ENCODE results near the gene FRMPD4.

The FRMPD4 gene

DNA sequence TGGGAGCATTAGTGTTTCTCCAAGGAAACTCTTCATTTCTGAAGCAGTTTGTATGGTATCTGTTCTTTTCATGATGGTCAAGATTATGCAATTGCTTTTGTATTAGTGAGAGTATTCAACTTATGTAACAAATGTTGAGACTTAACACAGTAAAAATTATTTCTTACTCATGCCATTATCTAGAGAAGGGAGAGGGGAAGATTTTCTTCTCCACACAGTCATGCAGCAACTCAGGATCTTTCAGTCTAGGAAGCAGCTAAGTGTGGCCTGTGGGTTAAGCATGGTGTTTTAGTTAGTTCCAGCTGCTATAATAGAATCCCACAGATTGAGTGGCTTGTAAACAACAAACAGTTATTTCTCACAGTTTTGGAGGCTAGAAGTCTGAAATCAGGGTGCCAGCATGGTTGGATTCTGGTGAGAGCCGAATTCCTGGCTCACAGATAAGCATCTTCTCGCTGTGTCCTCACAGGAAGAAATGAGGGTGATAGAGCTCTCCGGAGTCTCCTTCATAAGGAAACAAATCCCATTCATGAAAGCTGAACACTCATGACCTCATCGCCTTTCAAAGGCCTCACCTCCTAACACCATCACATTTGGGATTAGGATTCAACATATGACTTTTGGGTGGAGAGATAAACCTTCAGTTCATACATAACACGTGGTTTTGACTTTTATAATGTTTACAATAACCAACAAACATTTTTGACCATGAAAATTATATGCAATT is 101.2 kb downstream of the FRMPD4 start:
- H3K9ac ChIP-seq, result no peak overlapping the region
- no peaks in the 10 kb centered on the region for H3K9me3 ChIP-seq (ENCODE audit: control insufficient read depth, low read length)
- no peaks in the 10 kb centered on the region for H3K4me1 ChIP-seq
- no peaks in the 10 kb centered on the region for H3K27me3 ChIP-seq (ENCODE audit: control insufficient read depth, insufficient read depth, low read length)
- H3K36me3 ChIP-seq (ENCODE audit: control insufficient read depth, insufficient read depth, low read length), result no peaks in the 10 kb centered on the region
- H3K79me2 ChIP-seq, result no peaks in the 10 kb centered on the region
- no peak overlapping the region for H3K4me2 ChIP-seq (ENCODE audit: low read length)
- TF ChIP-seq, protein P1, sequence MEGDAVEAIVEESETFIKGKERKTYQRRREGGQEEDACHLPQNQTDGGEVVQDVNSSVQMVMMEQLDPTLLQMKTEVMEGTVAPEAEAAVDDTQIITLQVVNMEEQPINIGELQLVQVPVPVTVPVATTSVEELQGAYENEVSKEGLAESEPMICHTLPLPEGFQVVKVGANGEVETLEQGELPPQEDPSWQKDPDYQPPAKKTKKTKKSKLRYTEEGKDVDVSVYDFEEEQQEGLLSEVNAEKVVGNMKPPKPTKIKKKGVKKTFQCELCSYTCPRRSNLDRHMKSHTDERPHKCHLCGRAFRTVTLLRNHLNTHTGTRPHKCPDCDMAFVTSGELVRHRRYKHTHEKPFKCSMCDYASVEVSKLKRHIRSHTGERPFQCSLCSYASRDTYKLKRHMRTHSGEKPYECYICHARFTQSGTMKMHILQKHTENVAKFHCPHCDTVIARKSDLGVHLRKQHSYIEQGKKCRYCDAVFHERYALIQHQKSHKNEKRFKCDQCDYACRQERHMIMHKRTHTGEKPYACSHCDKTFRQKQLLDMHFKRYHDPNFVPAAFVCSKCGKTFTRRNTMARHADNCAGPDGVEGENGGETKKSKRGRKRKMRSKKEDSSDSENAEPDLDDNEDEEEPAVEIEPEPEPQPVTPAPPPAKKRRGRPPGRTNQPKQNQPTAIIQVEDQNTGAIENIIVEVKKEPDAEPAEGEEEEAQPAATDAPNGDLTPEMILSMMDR (IDR thresholded peaks at IDR 0.05), result no peak
- no peak overlapping the region for H3K27ac ChIP-seq
- H2AFZ ChIP-seq, result no peak overlapping the region
- H3K4me3 ChIP-seq (ENCODE audit: low read depth, low read length), result no peak overlapping the region

GRCh38 chrX:12240491-12240890 is 102.2 kb downstream of the FRMPD4 start:
- no peaks in the 10 kb centered on the region for H3K36me3 ChIP-seq (ENCODE audit: control insufficient read depth, insufficient read depth, low read length)
- H2AFZ ChIP-seq, result no peak overlapping the region
- H3K79me2 ChIP-seq, result no peaks in the 10 kb centered on the region
- no peaks in the 10 kb centered on the region for H3K27me3 ChIP-seq (ENCODE audit: control insufficient read depth, insufficient read depth, low read length)
- H3K4me1 ChIP-seq, result no peaks in the 10 kb centered on the region
- H3K27ac ChIP-seq, result no peak overlapping the region
- H3K4me2 ChIP-seq (ENCODE audit: low read length), result no peak overlapping the region
- no peak overlapping the region for H3K4me3 ChIP-seq (ENCODE audit: low read depth, low read length)
- H3K9me3 ChIP-seq (ENCODE audit: control insufficient read depth, low read length), result no peaks in the 10 kb centered on the region
- TF ChIP-seq, protein P1 (IDR thresholded peaks at IDR 0.05), result no peak
- no peak overlapping the region for H3K9ac ChIP-seq

DNA sequence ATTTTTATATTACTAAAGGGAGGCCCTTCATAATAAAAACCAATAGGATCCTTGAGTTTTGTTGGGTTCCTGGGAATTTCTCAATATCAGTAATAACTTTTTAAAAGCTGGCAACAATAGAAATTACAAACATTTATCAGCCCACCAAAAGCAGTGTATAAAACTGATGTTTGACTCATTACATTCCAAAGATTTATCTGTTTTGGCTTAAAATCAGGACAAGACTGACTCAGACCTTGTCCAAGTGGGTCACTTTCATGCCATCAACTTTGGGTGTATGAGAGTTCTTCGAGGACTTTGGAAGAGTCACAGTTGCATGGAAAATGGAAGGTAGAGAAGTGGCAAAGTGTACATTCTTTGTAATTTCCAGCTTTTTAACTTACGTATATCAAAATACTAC is 102.8 kb downstream of the FRMPD4 start:
- no peak overlapping the region for H3K4me2 ChIP-seq (ENCODE audit: low read length)
- no peaks in the 10 kb centered on the region for H3K4me1 ChIP-seq
- H3K27ac ChIP-seq, result no peak overlapping the region
- H3K4me3 ChIP-seq (ENCODE audit: low read depth, low read length), result no peak overlapping the region
- no peaks in the 10 kb centered on the region for H3K9me3 ChIP-seq (ENCODE audit: control insufficient read depth, low read length)
- no peak overlapping the region for H3K9ac ChIP-seq
- no peaks in the 10 kb centered on the region for H3K36me3 ChIP-seq (ENCODE audit: control insufficient read depth, insufficient read depth, low read length)
- no peak overlapping the region for H2AFZ ChIP-seq
- no peaks in the 10 kb centered on the region for H3K79me2 ChIP-seq
- TF ChIP-seq, protein P1 (IDR thresholded peaks at IDR 0.05), result no peak
- no peaks in the 10 kb centered on the region for H3K27me3 ChIP-seq (ENCODE audit: control insufficient read depth, insufficient read depth, low read length)

GRCh38 chrX:12245650-12246645 is 107.7 kb downstream of the FRMPD4 start:
- Histone ChIP-seq H3K4me3 (ENCODE audit: low read depth, low read length) (no peak overlapping the region), H3K9me3 (ENCODE audit: control insufficient read depth, low read length) (no peaks in the 10 kb centered on the region), H3K36me3 (ENCODE audit: control insufficient read depth, insufficient read depth, low read length) (no peaks in the 10 kb centered on the region), H3K27ac (no peak overlapping the region), H3K4me2 (ENCODE audit: low read length) (no peak overlapping the region), H3K79me2 (no peaks in the 10 kb centered on the region), H3K9ac (no peak overlapping the region), H3K27me3 (ENCODE audit: control insufficient read depth, insufficient read depth, low read length) (no peaks in the 10 kb centered on the region), H3K4me1 (no peaks in the 10 kb centered on the region), H2AFZ (no peak overlapping the region)
- TF ChIP-seq, protein P1 (IDR thresholded peaks at IDR 0.05), result no peak

All from parathyroid adenoma (tissue), 2 donors.